ENCODE measurements around the gene POLE. TPM values are rescaled to one million over a fixed set of nuclear protein-coding genes. Genes with fewer than 3 reads are reported as not detected.
A peak's percentile ranks its signal among the peaks of the same experiment; 100 is the strongest.

Gene POLE
- total and polyA plus RNA-seq, 2 donors from 2014 or later, result 5.3 to 23.0 TPM

DNA sequence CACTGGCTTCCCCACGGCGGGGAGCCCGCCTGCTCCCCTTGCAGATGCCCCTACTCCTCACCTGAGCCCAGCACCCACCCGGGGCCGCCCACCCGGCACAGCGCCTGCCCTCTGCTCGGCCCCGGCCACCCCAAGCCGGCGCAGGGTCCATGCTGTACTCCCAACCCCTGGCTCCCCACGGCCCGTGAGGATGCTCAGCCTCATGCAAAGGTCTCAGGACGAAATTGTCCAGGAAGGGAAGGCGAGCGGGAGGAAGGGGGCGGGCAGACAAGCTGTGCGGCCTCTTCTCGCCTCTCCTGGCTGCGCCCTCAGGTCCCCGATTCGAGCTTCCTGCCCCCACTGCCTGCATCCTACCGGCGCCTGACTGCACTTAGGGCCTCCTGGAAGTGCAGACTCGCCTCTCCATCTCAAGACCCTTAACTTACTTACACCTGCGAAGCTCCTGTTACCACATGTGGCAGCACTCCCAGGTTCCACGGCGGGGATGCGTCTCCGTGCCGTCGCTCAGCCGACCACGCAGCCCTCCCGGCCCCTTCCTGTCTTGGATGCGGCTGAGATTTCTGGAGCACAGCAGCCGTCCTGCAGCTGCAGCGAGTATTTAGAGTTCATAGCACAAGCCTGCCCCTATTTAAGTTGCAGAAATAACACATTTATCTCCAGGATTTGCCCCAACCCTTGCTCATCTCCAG, 94.7 kb downstream of the POLE start:
- TF ChIP-seq, protein P1, sequence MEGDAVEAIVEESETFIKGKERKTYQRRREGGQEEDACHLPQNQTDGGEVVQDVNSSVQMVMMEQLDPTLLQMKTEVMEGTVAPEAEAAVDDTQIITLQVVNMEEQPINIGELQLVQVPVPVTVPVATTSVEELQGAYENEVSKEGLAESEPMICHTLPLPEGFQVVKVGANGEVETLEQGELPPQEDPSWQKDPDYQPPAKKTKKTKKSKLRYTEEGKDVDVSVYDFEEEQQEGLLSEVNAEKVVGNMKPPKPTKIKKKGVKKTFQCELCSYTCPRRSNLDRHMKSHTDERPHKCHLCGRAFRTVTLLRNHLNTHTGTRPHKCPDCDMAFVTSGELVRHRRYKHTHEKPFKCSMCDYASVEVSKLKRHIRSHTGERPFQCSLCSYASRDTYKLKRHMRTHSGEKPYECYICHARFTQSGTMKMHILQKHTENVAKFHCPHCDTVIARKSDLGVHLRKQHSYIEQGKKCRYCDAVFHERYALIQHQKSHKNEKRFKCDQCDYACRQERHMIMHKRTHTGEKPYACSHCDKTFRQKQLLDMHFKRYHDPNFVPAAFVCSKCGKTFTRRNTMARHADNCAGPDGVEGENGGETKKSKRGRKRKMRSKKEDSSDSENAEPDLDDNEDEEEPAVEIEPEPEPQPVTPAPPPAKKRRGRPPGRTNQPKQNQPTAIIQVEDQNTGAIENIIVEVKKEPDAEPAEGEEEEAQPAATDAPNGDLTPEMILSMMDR (IDR thresholded peaks at IDR 0.05; ENCODE audit: borderline replicate concordance, extremely low read depth, insufficient read depth), result no peak
- FAIRE-seq (no peak), DNase-seq (peak in 1 of 5 donors; percentile 55)
- Histone ChIP-seq H3K27ac (ENCODE audit: low read depth in 2 of 2, low read length in 2 of 2) (no peak overlapping the region), H3K36me3 (ENCODE audit: control insufficient read depth in 2 of 3, insufficient read depth in 3 of 3, low read length in 3 of 3) (no peaks in the 10 kb centered on the region), H3K9ac (ENCODE audit: low read length in 3 of 3) (no peak overlapping the region), H3K9me3 (ENCODE audit: control insufficient read depth in 2 of 3, insufficient read depth in 1 of 3, low read length in 3 of 3) (no peaks in the 10 kb centered on the region), H3K4me3 (ENCODE audit: low read length in 3 of 3) (no peak overlapping the region), H3K27me3 (ENCODE audit: control insufficient read depth, insufficient read depth, low read length) (peaks cover 1% of the 10 kb centered on the region), H3K4me1 (ENCODE audit: control insufficient read depth in 2 of 3, insufficient read depth in 2 of 3, low read depth in 1 of 3, low read length in 3 of 3) (peaks cover 0 to 9% (median 1%) of the 10 kb centered on the region in 3 donors)
- intact Hi-C loops (cut with DNase I), result no loop called here

DNA sequence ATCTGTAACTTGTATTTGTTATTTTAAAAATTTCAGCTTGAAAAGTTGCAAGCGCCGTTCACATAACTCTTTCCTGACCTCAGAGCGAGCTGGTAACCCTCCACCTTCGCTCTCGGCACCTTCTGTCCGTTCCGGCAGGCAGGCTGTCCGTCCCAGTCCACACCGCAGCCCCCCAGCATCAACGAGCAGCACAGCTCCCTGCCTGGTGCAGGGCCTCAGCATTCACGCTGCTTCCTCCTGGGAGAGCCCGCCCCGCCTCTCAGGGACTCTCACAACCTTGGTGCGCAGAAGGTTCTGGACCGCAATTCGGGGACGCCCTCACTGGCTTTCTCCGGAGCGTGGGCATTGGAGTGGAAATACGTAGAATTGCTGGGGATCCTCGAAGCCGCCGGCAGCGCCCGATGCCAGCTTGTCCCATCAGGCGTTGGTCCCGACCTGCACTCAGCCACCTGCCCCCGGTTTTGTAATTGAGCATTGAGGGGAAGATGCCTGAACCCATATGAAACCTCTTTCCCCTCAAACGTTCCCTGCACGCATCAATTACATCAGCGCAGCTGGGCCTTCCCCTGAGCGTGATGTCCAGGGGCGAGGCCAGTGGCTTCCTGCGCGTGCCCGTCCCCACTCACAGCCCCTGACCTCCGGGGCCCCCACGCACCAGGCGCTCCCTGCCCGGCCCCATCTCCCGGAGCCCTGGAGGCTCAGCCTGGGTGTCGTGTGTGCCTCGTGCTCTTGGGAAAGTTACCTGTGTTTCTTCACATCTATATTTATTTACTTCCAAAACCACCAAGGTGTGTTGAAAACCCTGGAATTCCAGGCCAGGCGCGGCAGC, 95.8 kb downstream of the POLE start:
- no peaks in the 10 kb centered on the region for H3K36me3 ChIP-seq (ENCODE audit: control insufficient read depth in 2 of 3, insufficient read depth in 3 of 3, low read length in 3 of 3)
- H3K4me1 ChIP-seq (ENCODE audit: control insufficient read depth in 2 of 3, insufficient read depth in 2 of 3, low read depth in 1 of 3, low read length in 3 of 3), result peaks cover 0 to 7% (median 0%) of the 10 kb centered on the region in 3 donors
- FAIRE-seq, result no peak
- H3K27ac ChIP-seq (ENCODE audit: low read depth in 2 of 2, low read length in 2 of 2), result no peak overlapping the region
- H3K9ac ChIP-seq (ENCODE audit: low read length in 3 of 3), result no peak overlapping the region
- H3K4me3 ChIP-seq (ENCODE audit: low read length in 3 of 3), result no peak overlapping the region
- intact Hi-C loops (cut with DNase I), result no loop called here
- TF ChIP-seq, protein P1 (IDR thresholded peaks at IDR 0.05; ENCODE audit: borderline replicate concordance, extremely low read depth, insufficient read depth), result no peak
- H3K27me3 ChIP-seq (ENCODE audit: control insufficient read depth, insufficient read depth, low read length), result no peaks in the 10 kb centered on the region
- DNase-seq, result peak in 1 of 5 donors; percentile 75
- H3K9me3 ChIP-seq (ENCODE audit: control insufficient read depth in 2 of 3, insufficient read depth in 1 of 3, low read length in 3 of 3), result no peaks in the 10 kb centered on the region

DNA sequence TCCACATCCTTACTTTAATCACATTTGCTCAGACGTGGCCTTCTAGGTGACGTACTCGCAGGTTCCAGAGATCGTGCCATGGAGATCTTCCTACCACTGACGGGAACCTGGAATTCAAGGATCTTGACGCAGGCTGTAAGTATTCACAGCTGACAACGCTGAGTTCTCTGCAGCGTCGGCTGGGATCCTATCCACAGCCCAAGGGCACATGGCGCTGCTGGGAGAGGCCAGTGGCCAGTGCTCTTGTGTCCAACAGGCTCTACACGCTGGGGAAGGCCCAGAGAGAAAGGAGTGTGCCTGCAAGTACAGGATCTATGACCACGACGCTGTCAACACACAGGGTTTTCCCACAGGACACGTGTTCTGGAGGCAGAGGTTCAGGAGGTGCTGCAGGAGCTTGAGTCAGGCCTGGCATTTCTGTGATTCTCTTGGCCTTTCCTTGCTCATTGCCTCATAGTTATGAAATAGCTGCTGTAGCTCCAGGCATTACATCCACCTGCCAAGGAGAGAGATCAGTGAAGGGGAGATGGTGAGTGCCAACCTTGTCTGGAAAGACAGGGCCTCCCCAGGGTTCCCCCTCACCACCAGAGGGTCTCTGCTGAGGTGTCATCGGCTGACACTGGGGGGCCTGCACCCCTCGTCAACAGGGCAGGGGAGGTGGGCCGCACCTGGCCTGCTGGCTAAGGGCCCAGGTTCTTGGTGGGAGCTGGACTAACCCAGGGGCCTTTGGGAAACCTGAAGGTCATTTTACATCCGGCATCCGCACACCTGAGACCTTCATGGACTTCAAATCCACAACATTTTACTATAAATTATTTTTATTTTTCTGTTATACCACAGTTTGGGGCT, 98.1 kb downstream of the POLE start:
- FAIRE-seq (no peak), DNase-seq (no peak)
- Histone ChIP-seq H3K9ac (ENCODE audit: low read length in 3 of 3) (no peak overlapping the region), H3K36me3 (ENCODE audit: control insufficient read depth in 2 of 3, insufficient read depth in 3 of 3, low read length in 3 of 3) (no peaks in the 10 kb centered on the region), H3K27me3 (ENCODE audit: control insufficient read depth, insufficient read depth, low read length) (no peaks in the 10 kb centered on the region), H3K9me3 (ENCODE audit: control insufficient read depth in 2 of 3, insufficient read depth in 1 of 3, low read length in 3 of 3) (no peaks in the 10 kb centered on the region), H3K27ac (ENCODE audit: low read depth in 2 of 2, low read length in 2 of 2) (no peak overlapping the region), H3K4me1 (ENCODE audit: control insufficient read depth in 2 of 3, insufficient read depth in 2 of 3, low read depth in 1 of 3, low read length in 3 of 3) (peaks cover 0 to 7% (median 0%) of the 10 kb centered on the region in 3 donors), H3K4me3 (ENCODE audit: low read length in 3 of 3) (no peak overlapping the region)
- TF ChIP-seq, protein P1 (IDR thresholded peaks at IDR 0.05; ENCODE audit: borderline replicate concordance, extremely low read depth, insufficient read depth), result no peak
- intact Hi-C loops (cut with DNase I), result no loop called here

Data from kidney (tissue), 14 donors.